GM13977 (cell line): ENCODE measurements around the gene SRL.
"Not testable (repeated sequence)": the region's sequence is repeated elsewhere in the genome, so short reads cannot be mapped to it uniquely, and the experiment has no call there.

Experiments used
- DNase-seq: peaks from one replicate; pipeline ENCODE4 v3.0.0; 2012; ENCODE audit warnings: low spot score
- CTCF ChIP-seq: IDR thresholded peaks from 2 replicates; pipeline ENCODE4 v1.5.1; 2012; ENCODE audit warnings: mild to moderate bottlenecking, control low read depth; ENCODE audit not compliant: insufficient read depth; ENCODE audit errors: extremely low read depth, missing control alignments
- in situ Hi-C: fragments of 300-500 bp; cut with MboI; formaldehyde crosslinking; loops from one replicate; pipeline ENCODE4 v1.12.0; 2022; ENCODE audit warnings: low sequenced_read_pairs, low pct_unique_long_range_greater_than_20kb, mixed read lengths, inconsistent platforms; ENCODE audit not compliant: unreplicated experiment

The SRL gene

GRCh38 chr16:4262303-4262835 lies 20.5 kb upstream of the SRL start:
- no peak for TF ChIP-seq CTCF
- in situ Hi-C loops: no loop called here
- no peak for DNase-seq

GRCh38 chr16:4261557-4262172 lies 19.8 kb upstream of the SRL start:
- TF ChIP-seq CTCF: peak; percentile 56
- peak; percentile 51 for DNase-seq
- in situ Hi-C loops: no loop called here

GRCh38 chr16:4260360-4260759 lies 18.5 kb upstream of the SRL start:
- no peak for DNase-seq
- no peak for TF ChIP-seq CTCF
- in situ Hi-C loops: no loop called here

- no peak for DNase-seq
- TF ChIP-seq CTCF: no peak
- in situ Hi-C loops: no loop called here
These were observed 16.0 kb upstream of the SRL start for GRCh38 chr16:4257646-4258556.

- peak; percentile 99 for DNase-seq
- in situ Hi-C loops: no loop called here
- TF ChIP-seq CTCF: no peak
These were observed 11.7 kb upstream of the SRL start for GRCh38 chr16:4253394-4254150.

GRCh38 chr16:4253012-4253393 lies 11.1 kb upstream of the SRL start:
- in situ Hi-C loops, DNase-seq: not testable (repeated sequence)
